ENCODE measurements around the gene RPL36.
A peak's percentile ranks its signal among the peaks of the same experiment; 100 is the strongest.
"Not testable (repeated sequence)": the region's sequence is repeated elsewhere in the genome, so short reads cannot be mapped to it uniquely, and the experiment has no call there.

The RPL36 gene

GRCh38 chr19:5691822-5692722 lies 2.0 kb downstream of the RPL36 start:
- DNase-seq, result peak in 1 of 4 experiments; percentile 15

GRCh38 chr19:5692723-5693194 lies 2.7 kb downstream of the RPL36 start:
- no peak for DNase-seq

- no peak for DNase-seq
These were observed 3.4 kb downstream of the RPL36 start for GRCh38 chr19:5693195-5694166.

- DNase-seq, result no peak
These were observed 4.3 kb downstream of the RPL36 start for GRCh38 chr19:5694167-5694955.

GRCh38 chr19:5694956-5695648 lies 5.0 kb downstream of the RPL36 start:
- no peak for DNase-seq

- no peak for DNase-seq
These were observed 5.6 kb downstream of the RPL36 start for GRCh38 chr19:5695649-5696195.

GRCh38 chr19:5696196-5697021 lies 6.3 kb downstream of the RPL36 start:
- DNase-seq, result no peak

- no peak for DNase-seq
These were observed 7.2 kb downstream of the RPL36 start for GRCh38 chr19:5697022-5697889.

- DNase-seq, result no peak
These were observed 8.0 kb downstream of the RPL36 start for GRCh38 chr19:5697890-5698634.

- DNase-seq, result no peak
These were observed 8.7 kb downstream of the RPL36 start for GRCh38 chr19:5698635-5699422.

- no peak for DNase-seq
These were observed 10.5 kb downstream of the RPL36 start for GRCh38 chr19:5700455-5701092.

- DNase-seq, result not testable (repeated sequence)
These were observed 11.9 kb downstream of the RPL36 start for GRCh38 chr19:5702053-5702410.

GRCh38 chr19:5703819-5704818 lies 14.0 kb downstream of the RPL36 start:
- DNase-seq, result no peak

GRCh38 chr19:5705552-5705951 lies 15.5 kb downstream of the RPL36 start:
- no peak for DNase-seq

- no peak for DNase-seq
These were observed 16.9 kb downstream of the RPL36 start for GRCh38 chr19:5706876-5707573.

Measured in suppressor macrophage (primary cell).